ENCODE data around the gene TBC1D5.

DNA sequence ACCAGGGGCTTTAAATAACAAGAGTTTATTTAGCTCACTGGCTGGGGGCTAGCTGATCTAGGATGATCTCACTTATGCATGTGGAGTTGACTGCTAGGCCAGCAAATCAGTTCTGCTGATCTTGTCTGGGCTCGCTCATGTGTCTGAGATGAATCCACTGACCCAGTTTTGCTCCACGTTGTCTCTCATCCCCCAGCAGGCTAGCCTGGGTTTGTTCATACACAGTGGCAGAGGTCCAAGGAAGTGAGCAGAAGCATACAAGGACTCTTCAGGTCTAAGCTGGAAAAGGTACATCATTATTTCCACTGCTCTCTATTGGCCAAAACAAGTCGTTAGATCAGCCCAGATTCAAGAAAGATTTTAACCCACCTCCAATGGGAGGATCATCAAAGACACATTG lies 619.7 kb downstream of the TBC1D5 start:
- no peak for TF ChIP-seq EZH2phosphoT487 (IDR thresholded peaks at IDR 0.05)
- TF ChIP-seq, protein P1, sequence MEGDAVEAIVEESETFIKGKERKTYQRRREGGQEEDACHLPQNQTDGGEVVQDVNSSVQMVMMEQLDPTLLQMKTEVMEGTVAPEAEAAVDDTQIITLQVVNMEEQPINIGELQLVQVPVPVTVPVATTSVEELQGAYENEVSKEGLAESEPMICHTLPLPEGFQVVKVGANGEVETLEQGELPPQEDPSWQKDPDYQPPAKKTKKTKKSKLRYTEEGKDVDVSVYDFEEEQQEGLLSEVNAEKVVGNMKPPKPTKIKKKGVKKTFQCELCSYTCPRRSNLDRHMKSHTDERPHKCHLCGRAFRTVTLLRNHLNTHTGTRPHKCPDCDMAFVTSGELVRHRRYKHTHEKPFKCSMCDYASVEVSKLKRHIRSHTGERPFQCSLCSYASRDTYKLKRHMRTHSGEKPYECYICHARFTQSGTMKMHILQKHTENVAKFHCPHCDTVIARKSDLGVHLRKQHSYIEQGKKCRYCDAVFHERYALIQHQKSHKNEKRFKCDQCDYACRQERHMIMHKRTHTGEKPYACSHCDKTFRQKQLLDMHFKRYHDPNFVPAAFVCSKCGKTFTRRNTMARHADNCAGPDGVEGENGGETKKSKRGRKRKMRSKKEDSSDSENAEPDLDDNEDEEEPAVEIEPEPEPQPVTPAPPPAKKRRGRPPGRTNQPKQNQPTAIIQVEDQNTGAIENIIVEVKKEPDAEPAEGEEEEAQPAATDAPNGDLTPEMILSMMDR (IDR thresholded peaks at IDR 0.05), result no peak
- no peak for TF ChIP-seq EZH2 (IDR thresholded peaks at IDR 0.05)

All from neural progenitor cell (in vitro differentiated cells).